GM18909 (cell line): ENCODE results near the gene TMEM229A.
"Not testable (repeated sequence)": the region's sequence is repeated elsewhere in the genome, so short reads cannot be mapped to it uniquely, and the experiment has no call there.

ENCODE experiments used
- ATAC-seq: cut with Tn5 transposase; IDR thresholded peaks from one replicate; pipeline ENCODE4 v1.9.1; 2021; ENCODE audit warnings: mild to moderate bottlenecking; ENCODE audit not compliant: unreplicated experiment, poor library complexity

The TMEM229A gene

DNA sequence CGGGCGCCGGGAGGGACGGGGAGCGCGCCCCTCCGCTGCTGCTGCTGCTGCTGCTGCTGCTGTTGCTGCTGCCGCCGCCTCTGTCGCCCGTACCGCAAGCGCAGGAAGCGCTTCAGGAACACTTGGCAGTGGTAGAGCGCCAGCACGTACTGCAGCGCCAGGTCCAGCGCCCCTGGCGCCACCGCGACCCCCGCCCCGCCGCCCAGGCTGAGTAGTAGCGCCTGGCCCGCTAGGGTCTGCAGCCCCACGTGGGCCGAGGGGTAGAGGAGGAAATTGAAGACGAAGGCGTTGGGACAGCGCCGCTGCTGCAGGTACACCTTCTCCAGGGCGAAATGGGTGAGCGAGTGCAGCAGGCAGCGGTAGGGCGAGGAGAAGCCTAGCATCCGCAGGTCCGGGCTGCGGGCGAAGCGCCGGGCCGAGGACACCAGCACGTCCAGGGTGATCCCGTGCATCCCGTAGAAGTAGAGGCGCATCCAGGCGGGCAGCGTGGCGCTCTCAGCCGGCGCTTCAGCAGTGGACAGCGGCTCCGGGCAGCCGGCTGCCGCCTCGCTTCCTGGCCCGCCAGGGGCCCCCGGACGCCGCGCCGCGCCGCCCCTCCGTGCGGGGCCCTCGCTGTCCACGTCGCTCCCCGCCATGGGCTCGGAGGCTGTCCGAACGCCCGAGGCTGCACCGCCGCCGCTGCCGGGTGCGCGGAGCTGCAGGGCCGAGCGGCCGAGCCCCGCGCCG, at the start of gene TMEM229A:
Gene TMEM229A, minus strand, starts transcription at position 699 of the 726 bp plus-strand sequence. Its CDS starts 64 bp downstream, at position 635.
- peak; percentile 52 for ATAC-seq

DNA sequence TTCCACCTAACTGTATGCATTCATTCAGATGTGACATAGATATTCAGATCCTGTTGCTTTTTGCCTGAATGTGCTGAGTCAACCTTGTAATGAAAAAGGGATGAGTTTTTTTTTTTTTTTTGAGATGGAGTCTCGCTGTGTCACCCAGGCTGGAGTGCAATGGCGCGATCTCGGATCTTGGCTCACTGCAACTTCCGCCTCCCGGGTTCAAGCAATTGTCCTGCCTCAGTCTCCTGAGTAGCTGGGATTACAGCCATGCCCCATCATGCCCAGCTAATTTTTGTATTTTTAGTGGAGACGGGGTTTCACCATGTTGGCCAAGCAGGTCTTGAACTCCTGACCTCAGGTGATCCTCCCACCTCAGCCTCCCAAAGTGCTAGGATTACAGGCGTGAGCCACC, 49.4 kb upstream of the TMEM229A start:
- not testable (repeated sequence) for ATAC-seq

DNA sequence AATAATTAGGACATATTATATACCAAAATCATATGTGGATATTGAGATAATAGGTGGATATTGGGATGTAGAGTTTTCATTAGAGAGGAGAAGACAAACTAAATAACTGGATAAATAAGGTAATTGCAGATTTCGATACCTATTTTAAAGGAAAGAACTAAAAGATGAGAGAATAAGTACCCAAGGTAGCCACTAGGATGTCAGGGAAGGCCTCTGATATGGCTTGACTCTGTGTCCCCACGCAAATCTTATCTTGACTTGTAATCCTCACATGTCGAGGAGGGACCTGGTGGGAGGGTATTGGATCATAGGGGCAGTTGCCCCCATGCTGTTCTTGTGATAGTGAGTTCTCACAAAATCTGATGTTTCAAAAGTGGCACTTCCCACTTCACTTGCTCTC, 44.7 kb upstream of the TMEM229A start:
- no peak for ATAC-seq

DNA sequence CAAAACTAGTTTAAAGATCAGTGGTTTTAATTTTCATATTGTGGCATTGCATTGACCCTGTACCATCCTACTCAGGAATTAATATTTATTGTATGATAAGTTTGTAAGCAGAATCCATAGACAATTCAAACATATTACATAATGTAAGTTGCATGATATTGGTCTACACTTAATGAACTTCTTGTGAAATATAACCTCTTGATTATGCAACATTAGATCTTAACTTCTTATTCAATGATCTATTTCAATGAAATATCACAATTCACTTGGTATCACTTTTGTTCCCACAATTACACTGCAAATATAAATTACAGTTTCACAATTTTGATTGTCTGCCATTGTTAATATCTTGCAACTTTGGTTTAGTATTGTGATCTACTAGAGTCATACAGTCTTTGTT, 44.0 kb upstream of the TMEM229A start:
- no peak for ATAC-seq

DNA sequence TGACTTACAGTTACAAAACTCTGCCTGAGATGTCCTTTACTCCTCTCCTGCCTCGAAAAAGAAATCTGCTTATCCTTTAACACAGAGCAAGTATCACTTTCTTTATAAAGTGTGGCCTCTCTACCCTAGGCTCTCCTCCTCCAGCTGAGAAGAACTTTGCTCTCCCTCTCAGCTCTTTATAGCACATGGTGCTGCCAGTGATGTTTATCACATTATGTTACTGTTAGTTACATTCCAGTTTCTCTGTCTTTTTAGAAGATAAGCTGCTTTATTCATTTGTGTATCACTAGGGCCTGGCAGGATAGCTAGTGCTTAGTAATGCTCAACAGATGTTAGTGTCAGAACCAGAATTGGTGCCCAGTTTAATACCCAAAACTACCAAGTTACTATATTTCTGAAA, 41.1 kb upstream of the TMEM229A start:
- no peak for ATAC-seq

DNA sequence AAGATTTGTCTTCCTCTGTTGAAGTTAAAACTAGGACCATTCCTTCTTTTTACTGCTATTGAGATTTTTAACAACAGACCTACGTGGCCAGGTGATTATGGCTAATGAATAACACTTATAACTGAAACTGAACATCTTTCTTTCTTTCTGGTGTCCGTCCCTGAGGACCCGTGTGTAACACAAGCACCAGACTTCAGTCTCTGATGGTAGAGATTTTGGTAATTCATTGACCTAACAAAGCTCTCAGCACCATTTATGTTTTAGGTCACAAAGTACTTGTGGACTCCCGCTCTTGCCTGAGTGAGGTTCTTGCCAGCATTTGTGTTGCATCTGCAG, 40.4 kb upstream of the TMEM229A start:
- ATAC-seq: peak; percentile 53

DNA sequence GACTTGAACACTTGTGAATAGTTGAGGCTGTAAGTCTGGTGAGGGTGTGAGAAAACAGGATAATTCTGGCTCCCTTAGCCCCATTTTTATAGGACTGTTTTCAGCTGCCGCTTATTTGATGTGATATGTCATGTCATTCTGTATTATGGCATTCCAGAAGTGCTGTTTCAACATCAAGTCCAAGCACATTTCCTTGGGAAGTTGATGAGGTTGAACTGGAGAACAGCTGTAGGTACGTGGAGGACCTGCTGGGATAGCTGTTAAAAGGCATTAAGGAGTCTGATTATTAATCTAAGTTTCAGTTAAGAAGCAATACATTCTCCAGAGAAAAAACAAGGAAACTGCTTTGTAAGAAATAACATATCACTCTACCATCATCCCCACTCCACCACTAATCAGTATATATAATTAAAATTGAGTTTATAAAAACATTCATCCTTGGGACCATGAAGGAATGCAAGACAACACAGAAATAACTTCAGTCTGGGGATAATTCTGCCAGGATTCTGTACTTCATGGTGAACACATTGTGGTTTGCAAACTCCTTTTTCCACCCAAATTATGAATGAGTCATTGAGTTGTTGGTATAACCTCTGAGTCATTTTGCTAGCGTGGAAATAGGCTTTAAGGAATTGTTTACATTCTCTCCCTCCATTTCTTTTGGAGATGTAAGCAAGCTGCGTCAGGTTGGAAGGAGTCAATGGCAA, 39.9 kb upstream of the TMEM229A start:
- ATAC-seq: peak; percentile 18

DNA sequence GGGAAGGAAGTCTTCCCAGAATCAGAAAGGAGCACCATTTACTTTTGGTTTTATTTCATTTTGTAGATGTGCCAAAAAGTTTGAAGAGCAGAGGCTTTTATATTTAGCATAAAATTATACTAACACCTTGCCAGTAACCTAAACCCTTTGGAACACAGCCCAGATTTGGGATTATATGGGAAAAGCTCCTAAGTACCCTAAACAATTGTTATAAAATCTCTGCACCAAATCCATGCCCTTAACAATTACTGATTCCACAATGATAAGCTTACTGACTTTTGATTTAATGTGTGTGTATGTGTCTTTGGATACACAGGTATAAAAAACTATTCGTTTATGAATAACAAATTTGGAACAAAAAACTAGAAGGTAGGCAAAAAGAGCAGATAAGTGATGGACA, 39.0 kb upstream of the TMEM229A start:
- ATAC-seq: no peak

DNA sequence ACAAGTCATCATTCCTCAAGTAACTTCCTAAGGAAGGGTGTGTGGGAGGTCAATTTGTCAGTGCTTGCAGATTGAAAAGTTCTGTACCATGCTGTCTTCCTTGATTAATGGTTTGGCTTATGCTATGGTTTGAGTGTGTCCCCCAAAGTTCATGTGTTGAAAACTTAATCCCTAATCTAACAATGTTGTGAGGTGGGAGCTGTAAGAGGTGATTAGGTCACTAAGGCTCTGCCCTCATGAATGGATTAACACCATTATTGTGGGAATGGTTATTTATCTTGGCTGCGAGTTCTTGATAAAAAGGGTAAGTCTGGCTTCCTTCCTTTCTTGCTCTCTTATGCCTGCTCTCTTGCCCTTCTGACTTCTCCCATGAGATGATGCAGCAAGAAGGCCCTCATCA, 29.3 kb upstream of the TMEM229A start:
- no peak for ATAC-seq

DNA sequence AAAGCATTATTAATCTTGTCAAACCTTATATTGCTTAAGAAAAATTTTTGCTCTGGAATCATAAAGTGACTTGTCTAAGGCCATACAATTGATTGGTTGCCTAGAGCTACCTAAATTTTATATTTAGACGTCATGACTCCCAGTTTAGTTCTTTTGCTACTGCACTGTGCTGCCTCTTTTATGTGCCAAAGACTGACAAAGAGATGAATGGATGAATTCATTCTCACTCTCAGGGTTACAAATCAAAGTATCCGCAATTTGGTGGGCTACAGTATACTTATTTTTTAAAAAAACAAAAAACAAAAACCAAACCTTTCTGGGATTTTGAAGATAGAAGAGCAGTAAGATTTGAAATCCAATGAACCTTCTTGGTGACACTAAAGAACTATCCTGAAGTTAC, 27.7 kb upstream of the TMEM229A start:
- ATAC-seq: no peak

DNA sequence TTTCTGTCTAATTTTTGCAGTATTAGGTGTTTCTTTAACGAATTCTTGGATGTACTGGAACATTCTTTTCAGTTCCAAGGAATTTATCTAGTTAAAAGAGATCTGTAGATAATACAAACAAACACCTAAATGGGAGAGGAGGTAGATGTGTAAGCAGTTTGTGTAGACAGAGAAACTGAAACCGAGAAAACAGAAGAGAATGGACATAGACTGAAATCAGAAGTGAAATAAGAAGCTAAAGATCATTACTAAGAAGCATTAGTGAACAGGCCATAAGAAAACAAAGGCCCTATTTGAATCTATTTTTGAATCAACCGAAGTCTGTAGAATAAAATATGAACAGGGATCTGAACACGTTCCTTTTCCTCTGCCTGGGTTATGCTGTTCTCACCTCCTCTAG, 26.5 kb upstream of the TMEM229A start:
- ATAC-seq: peak; percentile 100

DNA sequence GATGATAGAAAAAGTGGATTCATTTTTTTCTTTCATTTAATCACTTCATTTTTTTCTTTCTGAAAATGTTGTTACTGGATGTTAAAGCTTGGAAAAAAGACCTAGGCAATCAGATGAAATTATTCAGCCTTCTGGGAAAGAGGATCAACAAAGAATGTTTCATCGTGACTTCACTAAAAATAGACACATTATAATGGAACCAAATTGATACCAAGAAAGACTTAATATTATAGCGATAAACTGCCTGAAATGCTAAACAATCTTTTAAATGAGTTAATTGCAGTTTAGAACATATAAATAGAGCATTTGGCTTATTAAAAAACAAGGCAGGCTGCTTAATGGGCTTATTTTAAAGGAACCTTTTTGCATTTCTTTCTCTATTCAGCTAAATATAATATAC, 25.6 kb upstream of the TMEM229A start:
- ATAC-seq: no peak

DNA sequence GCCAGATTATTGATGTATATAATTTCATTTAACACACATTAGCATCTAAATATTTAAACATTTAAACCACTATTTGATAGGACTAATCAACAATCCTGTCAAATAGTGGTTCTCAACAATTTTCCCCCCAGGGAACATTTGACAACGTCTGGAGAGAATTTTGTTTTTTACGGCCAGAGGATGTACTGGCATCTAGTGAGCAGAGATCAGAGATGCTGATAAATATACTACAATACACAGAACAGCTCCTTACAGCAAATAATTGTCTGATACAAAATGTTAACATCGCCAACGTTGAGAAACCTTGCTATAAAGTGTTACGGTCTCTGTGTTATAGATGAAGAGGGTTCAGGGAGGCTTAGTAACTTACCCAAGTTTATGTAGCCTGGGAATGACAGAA, 25.0 kb upstream of the TMEM229A start:
- ATAC-seq: no peak

DNA sequence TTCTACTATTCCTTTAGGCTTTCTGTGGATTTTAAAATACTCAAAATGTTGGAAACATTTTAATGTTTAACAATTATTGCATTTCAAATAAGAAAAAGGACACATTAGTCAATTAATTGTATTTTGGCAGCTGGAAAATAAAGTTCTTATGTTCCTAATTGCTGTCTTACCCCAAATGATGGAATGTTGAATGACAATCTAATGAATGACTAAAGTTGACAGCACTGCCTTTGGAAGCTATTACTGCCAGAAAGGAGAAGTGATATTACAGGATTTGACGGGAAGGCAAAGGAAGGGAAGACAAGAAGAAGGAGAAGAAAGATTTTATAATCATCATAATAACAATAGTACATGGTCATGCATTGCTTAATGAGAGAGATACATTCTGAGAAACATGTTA, 23.4 kb upstream of the TMEM229A start:
- no peak for ATAC-seq

DNA sequence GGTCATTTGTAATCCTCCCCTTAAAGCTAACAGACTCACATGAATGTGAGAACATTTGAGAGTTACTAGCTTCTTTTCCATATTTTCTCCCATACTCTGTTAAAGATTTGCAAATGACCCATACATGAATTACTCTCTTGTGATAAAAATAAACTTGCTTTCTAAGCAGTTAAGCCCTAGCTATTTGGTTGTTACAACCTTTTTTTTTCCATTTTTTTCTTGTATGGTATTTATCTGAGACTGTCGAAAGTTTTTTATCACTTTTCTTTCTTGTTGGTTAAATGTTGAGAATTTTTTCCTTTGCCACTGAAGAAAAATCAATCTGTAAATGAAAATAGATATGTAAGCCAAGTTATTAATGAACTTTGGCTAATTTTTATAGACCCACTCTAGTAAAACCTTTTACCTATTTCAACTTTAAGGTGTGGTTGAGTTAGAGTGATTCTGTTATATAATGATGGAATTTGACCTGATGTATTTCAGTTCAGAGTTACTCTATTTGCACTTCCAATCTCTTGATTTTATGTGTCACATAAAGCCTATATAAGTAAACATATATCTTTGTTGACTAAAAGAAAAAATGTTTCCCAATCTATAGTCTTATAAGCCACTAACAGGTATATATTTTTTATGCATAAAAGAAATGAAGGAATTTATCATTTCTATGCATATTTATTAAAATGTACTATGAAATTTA, 19.0 kb upstream of the TMEM229A start:
- ATAC-seq: no peak

DNA sequence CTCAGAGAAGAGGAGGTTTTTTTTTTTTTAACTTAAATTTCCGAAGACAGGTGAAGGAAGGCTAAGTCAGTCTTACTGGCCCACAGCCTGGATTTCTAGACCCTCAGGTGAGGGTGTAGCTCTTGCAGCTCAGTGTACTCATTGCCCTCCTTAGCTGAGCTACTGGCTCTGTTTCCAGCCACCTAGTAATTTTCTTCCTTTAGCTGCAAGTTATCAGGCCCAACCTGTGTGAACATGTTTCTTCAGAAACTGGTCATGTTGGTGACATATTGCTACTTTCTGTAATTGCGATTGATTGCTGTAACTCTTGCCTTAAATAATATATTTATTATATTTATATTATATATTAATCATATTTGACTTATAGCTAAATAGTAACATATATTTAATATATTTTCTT, 10.0 kb upstream of the TMEM229A start:
- no peak for ATAC-seq

DNA sequence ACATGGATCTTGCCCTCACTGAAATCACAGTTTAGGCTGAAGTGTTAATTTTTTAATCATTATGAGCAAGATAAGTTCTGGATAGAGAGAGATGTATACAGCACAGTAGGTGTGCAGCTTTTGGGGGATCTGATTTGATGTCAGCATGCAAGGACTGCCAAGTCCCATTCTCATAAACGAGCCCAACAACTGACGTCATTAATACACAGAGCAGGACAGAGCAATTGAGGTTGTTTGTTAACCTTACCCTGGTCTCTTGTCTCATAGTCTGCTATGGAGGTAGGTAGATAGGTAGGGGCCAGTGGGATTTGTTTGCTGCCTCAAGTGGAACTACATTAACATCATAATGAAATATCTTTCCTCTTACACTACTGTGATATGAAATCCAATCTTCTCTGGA, 8.6 kb upstream of the TMEM229A start:
- no peak for ATAC-seq

DNA sequence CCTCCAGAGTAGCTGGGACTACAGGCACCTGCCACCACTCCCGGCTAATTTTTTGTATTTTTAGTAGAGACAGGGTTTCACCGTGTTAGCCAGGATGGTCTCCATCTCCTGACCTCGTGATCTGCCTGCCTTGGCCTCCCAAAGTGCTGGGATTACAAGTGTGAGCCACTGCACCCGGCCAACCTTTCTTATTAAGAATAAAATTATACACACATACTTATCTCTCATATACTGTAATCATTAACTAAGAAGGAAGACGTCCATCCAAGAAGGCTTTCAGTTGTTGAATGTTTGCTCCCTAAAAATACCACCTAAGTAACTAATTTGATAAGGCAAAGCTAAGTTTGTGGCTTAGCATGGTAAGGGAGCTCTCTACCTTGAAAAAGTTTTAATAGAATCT, 5.0 kb upstream of the TMEM229A start:
- ATAC-seq: not testable (repeated sequence)

DNA sequence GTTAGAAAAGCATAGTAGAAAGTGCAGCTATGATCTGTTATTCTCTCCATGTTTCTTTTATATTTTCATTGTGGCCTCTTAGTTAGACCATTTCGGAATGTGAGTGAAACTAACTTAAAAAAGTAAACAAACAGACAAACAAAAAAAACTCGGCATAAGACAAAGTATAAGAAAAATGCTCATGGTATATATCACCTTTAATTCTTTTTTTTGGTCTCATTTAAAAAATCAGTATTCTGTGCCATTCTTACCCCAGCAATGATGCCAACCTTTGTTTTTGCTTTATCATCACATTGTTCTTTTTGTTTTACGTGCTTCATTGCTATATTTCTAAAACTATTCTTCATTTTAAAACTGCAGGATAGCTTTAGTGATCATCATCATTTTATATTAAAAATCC, 2.8 kb upstream of the TMEM229A start:
- no peak for ATAC-seq

DNA sequence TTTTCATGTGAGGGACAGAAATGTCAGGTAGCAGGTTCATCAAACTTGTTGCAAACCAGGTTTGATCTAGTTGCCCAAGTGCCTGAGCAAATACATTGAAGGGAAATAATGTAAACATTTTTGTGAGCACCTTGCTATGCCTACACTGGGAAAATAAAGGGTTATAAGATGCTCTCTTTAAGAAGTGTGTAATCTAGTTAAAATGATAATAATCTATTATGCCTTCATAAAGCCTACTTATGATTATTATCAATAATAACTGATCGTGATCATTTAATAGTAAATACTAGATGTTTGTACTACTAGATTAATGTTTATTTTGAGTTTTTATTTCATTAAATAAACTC, 1.9 kb upstream of the TMEM229A start:
- ATAC-seq: no peak
